ENCODE data around the gene GGT1. TPM values are rescaled to one million over a fixed set of nuclear protein-coding genes. Genes with fewer than 3 reads are reported as not detected.
"Not testable (repeated sequence)": the region's sequence is repeated elsewhere in the genome, so short reads cannot be mapped to it uniquely, and the experiment has no call there.

The GGT1 gene
- total RNA-seq, 4 donors from 2014 or later: 4.1 to 9.6 TPM; not detected in 2

DNA sequence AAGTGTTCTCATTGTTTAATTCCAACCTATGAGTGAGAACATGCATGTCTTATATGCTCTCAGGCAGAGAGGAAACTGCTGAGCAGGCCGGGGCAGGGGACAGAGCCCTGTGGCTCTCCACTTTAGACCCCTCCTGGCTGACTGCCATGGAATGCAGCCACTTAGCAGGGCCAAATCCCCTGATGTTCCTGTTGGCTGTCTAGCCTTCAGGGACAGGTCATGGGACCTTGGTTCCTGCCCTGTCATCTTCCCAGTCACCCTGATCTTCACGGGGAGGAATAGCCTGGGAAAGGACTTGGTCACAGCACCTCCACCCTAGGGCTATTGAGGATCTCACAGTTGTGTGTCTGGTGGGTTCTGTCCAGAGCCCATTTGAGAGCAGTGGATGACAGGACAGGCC, 3.3 kb downstream of the GGT1 start:
- H3K27me3 ChIP-seq; H3K9me3 ChIP-seq; H3K4me3 ChIP-seq; H3K36me3 ChIP-seq; H3K27ac ChIP-seq; DNase-seq; intact Hi-C loops (cut with DNase I; ENCODE audit: low total_unique reads); H3K4me1 ChIP-seq: not testable (repeated sequence)

- H3K36me3 ChIP-seq; H3K4me3 ChIP-seq; DNase-seq; H3K27ac ChIP-seq; H3K4me1 ChIP-seq; H3K27me3 ChIP-seq; H3K9me3 ChIP-seq; intact Hi-C loops (cut with DNase I; ENCODE audit: low total_unique reads): not testable (repeated sequence)
Measured at GRCh38 chr22:24607429-24607983, 4.5 kb downstream of the GGT1 start.

DNA sequence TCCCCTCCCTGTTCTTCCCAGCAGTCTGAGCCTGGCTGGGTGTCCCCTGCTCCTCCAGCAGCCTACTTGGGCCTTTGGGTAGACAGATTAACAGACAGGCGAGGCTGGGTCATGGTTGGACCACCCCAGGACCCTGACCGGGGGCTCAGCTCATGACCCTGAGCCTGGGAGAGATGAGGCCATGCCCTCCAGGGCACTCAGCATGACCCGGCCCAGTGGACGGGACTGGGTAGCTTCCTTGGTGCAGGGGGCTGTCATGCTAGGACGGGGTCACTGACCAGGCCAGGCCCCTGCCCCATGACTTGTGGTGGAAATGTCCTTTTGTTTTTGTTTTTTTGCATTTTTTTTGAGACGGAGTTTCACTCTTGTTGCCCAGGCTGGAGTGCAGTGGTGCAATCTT, 5.3 kb downstream of the GGT1 start:
- intact Hi-C loops (cut with DNase I; ENCODE audit: low total_unique reads); H3K36me3 ChIP-seq; H3K27ac ChIP-seq; H3K9me3 ChIP-seq; H3K27me3 ChIP-seq; H3K4me3 ChIP-seq; DNase-seq; H3K4me1 ChIP-seq: not testable (repeated sequence)

- H3K9me3 ChIP-seq; intact Hi-C loops (cut with DNase I; ENCODE audit: low total_unique reads); H3K27ac ChIP-seq; DNase-seq; H3K27me3 ChIP-seq; H3K4me3 ChIP-seq; H3K4me1 ChIP-seq; H3K36me3 ChIP-seq: not testable (repeated sequence)
Measured at GRCh38 chr22:24609888-24610287, 6.9 kb downstream of the GGT1 start.

DNA sequence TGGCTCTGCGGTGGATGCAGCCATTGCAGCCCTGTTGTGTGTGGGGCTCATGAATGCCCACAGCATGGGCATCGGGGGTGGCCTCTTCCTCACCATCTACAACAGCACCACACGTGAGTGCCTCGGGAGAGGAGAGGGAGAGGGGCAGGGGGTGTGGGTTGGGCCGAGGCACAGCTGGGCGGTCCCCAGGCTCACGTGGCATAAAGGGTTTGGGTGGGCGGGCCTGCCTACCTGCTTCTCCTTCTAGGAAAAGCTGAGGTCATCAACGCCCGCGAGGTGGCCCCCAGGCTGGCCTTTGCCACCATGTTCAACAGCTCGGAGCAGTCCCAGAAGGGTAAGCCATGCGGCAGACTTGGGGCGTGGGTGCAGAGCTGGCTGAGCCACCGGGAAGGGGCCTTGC, 11.8 kb downstream of the GGT1 start:
- H3K27ac ChIP-seq; H3K4me1 ChIP-seq; H3K36me3 ChIP-seq; intact Hi-C loops (cut with DNase I; ENCODE audit: low total_unique reads); H3K9me3 ChIP-seq; DNase-seq; H3K27me3 ChIP-seq; H3K4me3 ChIP-seq: not testable (repeated sequence)

DNA sequence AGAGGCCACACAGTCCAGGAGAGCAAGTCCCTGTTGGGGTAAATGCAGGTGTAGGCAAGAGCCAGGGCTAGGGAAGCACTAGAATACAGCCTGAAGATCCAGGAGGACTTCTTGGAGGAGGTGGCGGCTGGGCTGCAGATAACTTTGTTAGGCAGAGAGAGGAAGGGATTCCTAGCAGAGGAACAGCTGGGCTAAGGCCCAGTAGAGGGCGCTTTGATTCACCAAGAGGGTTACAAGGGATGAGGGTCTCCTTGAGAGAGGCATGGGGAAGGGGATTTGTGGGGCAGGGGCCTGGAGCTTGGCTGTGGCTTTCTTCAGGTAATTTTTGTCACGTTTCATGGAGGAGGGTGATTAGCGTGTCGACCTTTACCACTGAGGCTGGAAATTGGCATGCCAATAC, 18.3 kb downstream of the GGT1 start:
- H3K27ac ChIP-seq; H3K4me1 ChIP-seq; DNase-seq; H3K36me3 ChIP-seq; H3K27me3 ChIP-seq; H3K4me3 ChIP-seq; H3K9me3 ChIP-seq; intact Hi-C loops (cut with DNase I; ENCODE audit: low total_unique reads): not testable (repeated sequence)

- DNase-seq; H3K27ac ChIP-seq; H3K9me3 ChIP-seq; H3K4me3 ChIP-seq; H3K27me3 ChIP-seq; H3K36me3 ChIP-seq; intact Hi-C loops (cut with DNase I; ENCODE audit: low total_unique reads); H3K4me1 ChIP-seq: not testable (repeated sequence)
Measured at GRCh38 chr22:24622596-24622995, 19.6 kb downstream of the GGT1 start.

DNA sequence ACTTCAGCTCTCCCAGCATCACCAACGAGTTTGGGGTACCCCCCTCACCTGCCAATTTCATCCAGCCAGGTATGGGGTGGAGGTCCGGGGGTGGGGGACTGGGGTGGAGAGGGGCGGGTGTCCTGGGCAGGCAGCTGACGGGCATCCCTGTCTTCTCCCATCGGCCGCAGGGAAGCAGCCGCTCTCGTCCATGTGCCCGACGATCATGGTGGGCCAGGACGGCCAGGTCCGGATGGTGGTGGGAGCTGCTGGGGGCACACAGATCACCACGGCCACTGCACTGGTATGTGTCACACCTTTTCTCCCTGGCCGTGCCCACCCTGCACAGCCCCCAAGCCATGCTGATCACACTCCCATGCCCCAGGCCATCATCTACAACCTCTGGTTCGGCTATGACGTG, 24.9 kb downstream of the GGT1 start:
- intact Hi-C loops (cut with DNase I; ENCODE audit: low total_unique reads); H3K4me1 ChIP-seq: not testable (repeated sequence)

DNA sequence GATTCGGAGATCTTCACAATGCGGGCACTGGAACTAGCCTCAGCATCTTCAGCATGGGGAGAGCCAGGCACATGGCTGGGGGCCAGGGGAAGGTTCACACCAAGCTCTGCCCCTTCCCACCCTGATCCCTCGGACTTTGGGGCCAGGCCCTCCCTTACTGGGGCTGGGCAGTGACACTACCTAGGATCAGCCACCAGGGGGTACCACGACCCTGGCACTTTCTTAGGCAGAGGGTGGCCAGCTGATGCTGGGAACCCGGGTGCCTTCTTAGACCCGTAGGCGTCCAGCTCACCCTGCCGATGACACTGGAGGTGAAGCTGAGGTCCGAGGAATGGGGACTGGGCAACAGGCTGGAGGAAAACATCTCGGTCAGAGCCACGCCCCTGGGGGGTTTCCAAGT, 26.1 kb downstream of the GGT1 start:
- H3K4me1 ChIP-seq; H3K36me3 ChIP-seq; H3K27me3 ChIP-seq; H3K9me3 ChIP-seq; H3K27ac ChIP-seq; H3K4me3 ChIP-seq; intact Hi-C loops (cut with DNase I; ENCODE audit: low total_unique reads); DNase-seq: not testable (repeated sequence)
- peak; percentile 12 to 35 (median 29) for TF ChIP-seq CTCF (IDR thresholded peaks at IDR 0.05)

More for the DNA sequence above, 24.9 kb downstream of the GGT1 start:
- DNase-seq, H3K36me3 ChIP-seq, H3K9me3 ChIP-seq, H3K27ac ChIP-seq, H3K27me3 ChIP-seq, H3K4me3 ChIP-seq: not testable (repeated sequence)

DNA sequence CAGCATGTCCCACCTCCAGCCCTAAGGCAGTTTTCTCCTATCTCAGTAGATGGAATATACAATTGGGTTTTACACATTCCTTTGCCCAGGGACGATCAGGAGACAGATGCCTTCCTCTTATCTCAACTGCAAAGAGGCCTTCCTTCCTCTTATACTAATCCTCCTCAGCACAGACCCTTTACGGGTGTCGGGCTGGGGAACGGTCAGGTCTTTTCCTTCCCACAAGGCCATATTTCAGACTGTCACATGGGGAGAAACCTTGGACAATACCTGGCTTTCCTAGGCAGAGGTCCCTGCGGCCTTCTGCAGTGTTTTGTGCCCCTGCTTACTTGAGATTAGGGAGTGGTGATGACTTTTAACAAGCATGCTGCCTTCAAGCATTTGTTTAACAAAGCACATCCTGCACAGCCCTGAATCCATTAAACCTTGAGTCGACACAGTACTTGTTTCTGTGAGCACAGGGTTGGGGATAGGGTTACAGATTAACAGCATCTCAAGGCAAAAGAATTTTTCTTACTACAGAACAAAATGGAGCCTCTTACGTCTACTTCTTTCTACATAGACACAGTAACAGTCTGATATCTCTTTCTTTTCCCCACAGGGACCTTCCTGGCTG, 27.9 kb downstream of the GGT1 start:
- H3K27ac ChIP-seq: peak overlapping the region in 1 of 2 donors; percentile 42
- H3K4me1 ChIP-seq; H3K36me3 ChIP-seq; DNase-seq; H3K27me3 ChIP-seq; H3K9me3 ChIP-seq; intact Hi-C loops (cut with DNase I; ENCODE audit: low total_unique reads); H3K4me3 ChIP-seq: not testable (repeated sequence)

DNA sequence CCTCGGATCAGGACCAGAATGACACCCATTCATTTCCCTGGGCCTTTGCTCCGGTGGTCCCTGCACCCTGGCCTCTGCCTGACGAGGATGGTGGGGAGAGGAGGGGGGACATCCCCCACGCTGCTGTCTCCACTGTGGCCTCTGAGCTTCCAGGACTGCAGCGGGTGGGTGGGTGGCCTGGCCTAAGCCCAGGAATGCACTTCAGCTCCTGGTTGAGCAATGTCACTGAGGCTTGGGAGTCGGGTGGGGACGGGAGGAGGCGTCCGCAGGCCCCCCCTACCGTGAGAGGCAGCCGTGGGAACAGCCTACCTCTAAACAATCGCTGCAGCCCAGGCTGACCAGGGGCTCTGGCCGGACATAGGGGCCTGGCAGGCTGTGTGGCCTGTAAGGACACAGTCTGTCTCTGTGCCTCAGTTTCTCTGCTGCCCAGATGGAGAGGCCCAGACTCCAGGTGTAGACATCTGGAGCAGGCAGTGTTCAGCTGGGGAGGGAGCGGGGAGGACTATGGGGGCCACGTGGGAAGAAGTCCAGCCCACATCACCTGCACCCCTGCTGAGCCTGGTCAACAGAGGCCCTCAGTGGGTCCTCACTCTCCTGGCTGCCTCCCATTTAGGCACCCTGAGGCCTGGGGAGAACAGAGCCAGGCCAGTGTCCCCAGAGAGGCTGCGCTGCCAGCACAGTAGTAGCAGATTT, 28.6 kb downstream of the GGT1 start:
- H3K9me3 ChIP-seq; H3K4me1 ChIP-seq; H3K4me3 ChIP-seq; intact Hi-C loops (cut with DNase I; ENCODE audit: low total_unique reads); H3K36me3 ChIP-seq; H3K27me3 ChIP-seq: not testable (repeated sequence)
- DNase-seq: peak; percentile 21 to 65
- H3K27ac ChIP-seq: peak overlapping the region in 1 of 2 donors; percentile 42

- H3K27ac ChIP-seq; intact Hi-C loops (cut with DNase I; ENCODE audit: low total_unique reads); H3K27me3 ChIP-seq; H3K9me3 ChIP-seq; H3K4me1 ChIP-seq; H3K4me3 ChIP-seq; H3K36me3 ChIP-seq: not testable (repeated sequence)
- peak; percentile 17 to 51 for DNase-seq
Measured at GRCh38 chr22:24632642-24633041, 29.6 kb downstream of the GGT1 start.
